Fibroblast of skin of left biceps (primary cell): Measurements from ENCODE around the gene PAN3.

Source experiments
- DNase-seq, 2 experiments: peaks; one replicate each; pipeline ENCODE4 v3.0.0-alpha.2; 2013; ENCODE audit warnings: low read depth in 2 of 2

Gene PAN3

GRCh38 chr13:28306325-28306724, 168.0 kb downstream of the PAN3 start:
- DNase-seq: no peak

- no peak for DNase-seq
Observed at GRCh38 chr13:28313579-28313978, 175.2 kb downstream of the PAN3 start.

- no peak for DNase-seq
Observed at GRCh38 chr13:28314879-28315278, 176.5 kb downstream of the PAN3 start.

GRCh38 chr13:28316129-28316528, 177.8 kb downstream of the PAN3 start:
- no peak for DNase-seq

GRCh38 chr13:28316836-28317235, 178.5 kb downstream of the PAN3 start:
- DNase-seq: no peak

GRCh38 chr13:28318496-28318895, 180.2 kb downstream of the PAN3 start:
- no peak for DNase-seq

GRCh38 chr13:28319528-28319927, 181.2 kb downstream of the PAN3 start:
- DNase-seq: no peak

- DNase-seq: no peak
Observed at GRCh38 chr13:28320209-28320608, 181.9 kb downstream of the PAN3 start.

- no peak for DNase-seq
Observed at GRCh38 chr13:28320884-28321574, 182.7 kb downstream of the PAN3 start.

GRCh38 chr13:28321756-28322155, 183.4 kb downstream of the PAN3 start:
- no peak for DNase-seq

GRCh38 chr13:28322256-28322905, 184.0 kb downstream of the PAN3 start:
- no peak for DNase-seq

- no peak for DNase-seq
Observed at GRCh38 chr13:28324181-28324789, 185.9 kb downstream of the PAN3 start.

GRCh38 chr13:28325022-28325421, 186.7 kb downstream of the PAN3 start:
- DNase-seq: no peak

- peak in 1 of 2 experiments; percentile 32 for DNase-seq
Observed at GRCh38 chr13:28326056-28326455, 187.7 kb downstream of the PAN3 start.

GRCh38 chr13:28327373-28328270, 189.3 kb downstream of the PAN3 start:
- DNase-seq: no peak

GRCh38 chr13:28328271-28328607, 189.9 kb downstream of the PAN3 start:
- no peak for DNase-seq

- DNase-seq: peak in 1 of 2 experiments; percentile 36
Observed at GRCh38 chr13:28329395-28330158, 191.2 kb downstream of the PAN3 start.

- no peak for DNase-seq
Observed at GRCh38 chr13:28333204-28333881, 195.0 kb downstream of the PAN3 start.

GRCh38 chr13:28336193-28336657, 197.9 kb downstream of the PAN3 start:
- no peak for DNase-seq

- peak; percentile 58 to 62 for DNase-seq
Observed at GRCh38 chr13:28337166-28338005, 199.0 kb downstream of the PAN3 start.
